ENCODE data around the gene TMEM140. TPM values are rescaled to one million over a fixed set of nuclear protein-coding genes. Genes with fewer than 3 reads are reported as not detected.

The TMEM140 gene
- total and polyA plus RNA-seq, 2 of the 13 experiments (the other 11 are each of a cell fraction or from before 2014, with no cell fraction given) = 9.2 to 21.7 TPM

- 0 out of 2 replicates have a peak overlapping the region, but pooled peaks have one; percentile 16 for H3K4me2 ChIP-seq (ENCODE audit: low read depth, low read length)
- peaks cover 4 to 37% of the 10 kb centered on the region in 2 experiments; a peak in 4 of 5 replicates for H3K36me3 ChIP-seq (replicated peaks in 1 of 2; ENCODE audit: control insufficient read depth in 1 of 2, insufficient read depth in 2 of 2, low read length in 2 of 2)
- in situ Hi-C loops (cut with HindIII; ENCODE audit: extremely low pct_ligation_motif_present, low pct_unique_long_range_greater_than_20kb) (no loop called here), intact Hi-C loops (cut with micrococcal nuclease; ENCODE audit: unreplicated experiment) (no loop called here)
- H3K27ac ChIP-seq (ENCODE audit: extremely low read length, insufficient read depth, low read length) = peak overlapping the region; percentile 66
- no peak overlapping the region for H3K4me3 ChIP-seq (replicated peaks in 1 of 3; ENCODE audit: insufficient read depth in 1 of 3, low read depth in 2 of 3, low read length in 3 of 3)
- peaks cover 45% of the 10 kb centered on the region for H3K79me2 ChIP-seq (ENCODE audit: insufficient read depth, low read length)
- BruUV-seq (replicated peaks) = no TSS peak
- no peak for TF ChIP-seq CREBL2 (CRISPR knock-in tag; IDR thresholded peaks at IDR 0.05; ENCODE audit: borderline replicate concordance)
- no peak for TF ChIP-seq DDIT3 (CRISPR knock-in tag; IDR thresholded peaks at IDR 0.05)
- TF ChIP-seq MAFF (IDR thresholded peaks at IDR 0.05; ENCODE audit: low read depth, low read length) = peak; percentile 41; the same call in 1 of the 2 replicates
- 0 out of 4 replicates have a peak, but pooled peaks have one; percentile 32 to 38 for TF ChIP-seq MAFK (conservative IDR thresholded peaks at IDR 0.05 in 1 of 2, IDR thresholded peaks at IDR 0.05 in 1 of 2; ENCODE audit: low read length in 2 of 2)
- TF ChIP-seq MXD4 (CRISPR knock-in tag; IDR thresholded peaks at IDR 0.05) = no peak
- no peak overlapping the region for H2AFZ ChIP-seq (ENCODE audit: low read length)
- H4K20me1 ChIP-seq (ENCODE audit: insufficient read depth, low read length) = peaks cover 6% of the 10 kb centered on the region
- no peak overlapping the region for H3K9ac ChIP-seq (ENCODE audit: insufficient read depth, low read depth, low read length)
- ChIA-PET CTCF (ENCODE audit: low intra/inter-chr PET ratio, low total read pairs) (no interaction called here), POLR2A (interaction anchor here (0.7 to 2.2 kb wide), 6 partner anchors 8 to 174 kb away, joined by 3 to 9 read pairs (median 4); partner anchors contain the start of genes AGBL3, CYREN and TMEM140)
- DNase-seq (ENCODE audit: low spot score) (no peak), ATAC-seq (no peak), FAIRE-seq (no peak)
- H3K27me3 ChIP-seq (ENCODE audit: control insufficient read depth in 1 of 2, insufficient read depth in 2 of 2, low read length in 2 of 2) = no peaks in the 10 kb centered on the region
- WGBS (ENCODE audit: low lambda C conversion rate) = 85% methylated on average over 8 of the region's 9 CpGs
- H3K4me1 ChIP-seq (ENCODE audit: insufficient read depth, low read length) = peaks cover 54% of the 10 kb centered on the region
- peaks cover 20% of the 10 kb centered on the region for H3K9me3 ChIP-seq (ENCODE audit: low read length)
These were observed 13.2 kb downstream of the TMEM140 start for GRCh38 chr7:135160858-135161653.

GRCh38 chr7:135161669-135162068 is 13.8 kb downstream of the TMEM140 start:
- peaks cover 39% of the 10 kb centered on the region for H3K79me2 ChIP-seq (ENCODE audit: insufficient read depth, low read length)
- FAIRE-seq = no peak
- H3K4me2 ChIP-seq (ENCODE audit: low read depth, low read length) = no peak overlapping the region
- H3K9ac ChIP-seq (ENCODE audit: insufficient read depth, low read depth, low read length) = no peak overlapping the region
- H3K4me1 ChIP-seq (ENCODE audit: insufficient read depth, low read length) = peaks cover 54% of the 10 kb centered on the region
- no peak for DNase-seq (ENCODE audit: low spot score)
- WGBS (ENCODE audit: low lambda C conversion rate) = 96% methylated on average over 5 of the region's 6 CpGs
- intact Hi-C loops (cut with micrococcal nuclease; ENCODE audit: unreplicated experiment) = no loop called here
- no peak for TF ChIP-seq NKX3-1 (CRISPR knock-in tag; IDR thresholded peaks at IDR 0.05)
- 0 out of 2 replicates have a peak, but pooled peaks have one; percentile 12 for TF ChIP-seq ZNF687 (CRISPR knock-in tag; IDR thresholded peaks at IDR 0.05)
- no peak for ATAC-seq
- H2AFZ ChIP-seq (ENCODE audit: low read length) = no peak overlapping the region
- H3K27ac ChIP-seq (ENCODE audit: extremely low read length, insufficient read depth, low read length) = no peak overlapping the region
- H3K27me3 ChIP-seq (ENCODE audit: control insufficient read depth in 1 of 2, insufficient read depth in 2 of 2, low read length in 2 of 2) = no peaks in the 10 kb centered on the region
- BruUV-seq (replicated peaks) = no TSS peak
- no peak overlapping the region for H3K4me3 ChIP-seq (replicated peaks in 1 of 3; ENCODE audit: insufficient read depth in 1 of 3, low read depth in 2 of 3, low read length in 3 of 3)
- H4K20me1 ChIP-seq (ENCODE audit: insufficient read depth, low read length) = peaks cover 8% of the 10 kb centered on the region
- in situ Hi-C loops (cut with HindIII; ENCODE audit: extremely low pct_ligation_motif_present, low pct_unique_long_range_greater_than_20kb) = no loop called here
- CTCF ChIA-PET (ENCODE audit: low intra/inter-chr PET ratio, low total read pairs) = no interaction called here
- H3K9me3 ChIP-seq (ENCODE audit: low read length) = peaks cover 14% of the 10 kb centered on the region
- POLR2A ChIA-PET = no interaction called here
- H3K36me3 ChIP-seq (replicated peaks in 1 of 2; ENCODE audit: control insufficient read depth in 1 of 2, insufficient read depth in 2 of 2, low read length in 2 of 2) = peaks cover 4 to 41% of the 10 kb centered on the region in 2 experiments; a peak in 4 of 5 replicates
